DMS53 treated with DMSO at 0.1 percent for 48 hours (cell line): ENCODE data around the gene FOXD1.
A peak's percentile ranks its signal among the peaks of the same experiment; 100 is the strongest.

Experiments
- DNase-seq: peaks from one replicate; lab custom pipeline; 2025; ENCODE audit not compliant: unreplicated experiment; lab: John Stamatoyannopoulos, UW

FOXD1 gene

DNA sequence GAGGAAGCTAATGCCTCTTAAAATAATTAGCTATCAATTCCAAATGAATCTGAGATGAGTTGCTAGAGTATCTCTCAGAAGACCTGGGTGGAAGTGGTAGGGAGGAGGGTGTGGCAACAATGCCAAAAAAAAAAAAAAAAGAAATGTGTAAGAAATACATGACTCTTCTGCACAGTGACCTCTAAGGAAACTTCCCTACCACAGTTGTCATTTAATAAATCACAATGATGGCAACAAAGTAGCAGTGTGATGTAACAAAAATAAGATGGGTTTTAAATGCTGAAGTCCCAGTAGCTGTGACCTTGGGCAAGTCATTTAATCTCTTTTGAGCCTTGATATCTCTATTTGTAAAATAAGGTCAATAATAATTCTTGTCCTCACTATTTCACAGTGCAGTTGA is 7.2 kb downstream of the FOXD1 start:
- no peak for DNase-seq

DNA sequence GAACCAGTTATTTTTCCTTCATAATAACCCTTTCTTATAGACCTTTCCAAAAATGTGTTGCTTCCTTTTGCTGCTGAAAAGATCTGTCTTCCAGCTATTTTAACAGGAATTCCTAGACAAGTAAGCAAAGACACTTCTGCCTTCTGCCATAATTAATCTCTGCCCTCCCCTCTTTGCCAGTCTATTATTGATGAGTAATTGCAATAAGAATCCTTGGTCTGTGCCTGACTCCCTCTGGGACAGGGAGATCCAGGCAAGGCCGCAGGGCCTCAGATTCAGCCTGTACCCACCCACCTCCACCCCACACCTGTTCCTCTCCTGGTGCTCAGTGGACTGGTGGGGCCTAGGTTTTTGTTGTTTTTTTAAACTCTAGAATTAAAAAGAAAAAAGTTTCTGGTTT is 8.3 kb downstream of the FOXD1 start:
- DNase-seq = no peak

DNA sequence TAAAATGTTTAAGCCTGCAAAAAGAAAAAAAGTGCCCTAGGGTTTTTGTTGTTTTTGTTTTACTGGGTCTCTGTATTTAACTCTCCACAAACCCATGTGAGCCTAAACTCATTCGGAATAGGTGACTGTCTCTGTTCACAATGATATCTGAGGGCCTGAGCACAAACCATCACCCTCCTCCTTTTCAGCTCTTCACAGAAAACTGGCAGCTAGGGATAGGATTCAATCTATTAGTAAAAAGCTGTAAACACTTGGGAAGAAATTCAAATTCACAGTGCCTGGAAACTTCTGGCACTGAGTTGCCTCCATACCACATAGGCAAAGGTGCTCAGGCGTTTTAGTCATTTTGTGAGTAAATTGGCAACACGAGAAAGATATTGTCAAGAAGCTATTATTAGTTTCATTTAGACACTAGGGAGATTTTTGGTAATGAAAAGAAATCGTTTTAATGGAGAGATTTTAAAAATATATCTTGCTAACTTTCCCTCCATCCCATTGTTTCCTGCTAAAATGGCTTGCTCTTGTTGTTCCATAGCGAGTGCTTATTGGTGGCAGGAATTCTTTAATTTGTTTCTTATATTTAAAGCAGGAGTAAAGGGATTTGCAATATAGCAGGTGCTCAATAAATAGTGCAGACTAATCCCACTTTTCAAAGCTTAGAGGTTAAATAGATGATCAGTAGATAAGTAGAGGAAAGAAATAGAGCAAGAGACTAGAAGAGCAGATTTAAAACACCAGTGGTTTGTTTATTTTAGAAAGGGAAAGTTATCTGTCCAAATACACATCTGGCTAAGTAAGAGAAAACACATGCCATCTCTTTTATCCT is 9.7 kb downstream of the FOXD1 start:
- DNase-seq = no peak

DNA sequence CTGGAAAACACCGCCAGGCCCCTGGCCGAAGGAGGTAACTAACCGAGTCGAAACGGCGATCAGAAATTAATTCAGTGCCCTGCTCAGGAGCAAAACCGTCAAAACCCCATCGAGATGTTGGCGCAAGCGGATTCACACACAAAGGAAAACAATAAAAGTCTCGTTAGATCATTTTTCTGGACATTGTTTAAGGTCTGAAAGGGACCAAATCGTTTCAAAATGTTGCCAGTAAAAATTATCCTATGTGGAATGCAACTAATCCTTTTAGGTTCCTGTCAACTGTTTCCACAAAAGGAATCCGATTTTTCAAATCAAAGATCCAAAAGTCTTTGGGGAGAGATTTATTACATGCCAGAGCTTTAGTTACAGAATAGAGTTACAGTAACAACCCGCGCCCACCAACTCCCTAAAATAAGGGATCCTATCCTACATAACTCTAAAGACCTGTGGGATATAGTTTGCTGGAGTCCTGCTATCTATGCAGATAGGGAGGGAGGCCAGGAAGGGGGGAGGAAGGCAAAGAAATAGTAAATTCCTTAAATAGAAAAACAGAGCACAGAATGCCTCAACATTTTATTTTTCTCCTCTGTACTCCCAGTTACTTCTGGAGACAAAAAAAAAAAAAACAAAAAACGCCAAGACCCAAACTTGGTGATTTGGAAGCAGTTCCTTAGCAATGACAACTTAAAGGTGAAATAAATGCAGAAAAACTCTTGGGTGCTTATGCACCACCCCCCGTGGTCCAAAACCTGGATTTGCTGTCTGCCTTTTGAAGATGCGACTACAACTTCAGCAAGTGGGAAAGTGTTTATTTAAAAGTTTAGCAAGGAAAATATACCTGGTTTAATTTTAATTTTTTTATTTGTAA is 10.6 kb downstream of the FOXD1 start:
- DNase-seq = no peak

DNA sequence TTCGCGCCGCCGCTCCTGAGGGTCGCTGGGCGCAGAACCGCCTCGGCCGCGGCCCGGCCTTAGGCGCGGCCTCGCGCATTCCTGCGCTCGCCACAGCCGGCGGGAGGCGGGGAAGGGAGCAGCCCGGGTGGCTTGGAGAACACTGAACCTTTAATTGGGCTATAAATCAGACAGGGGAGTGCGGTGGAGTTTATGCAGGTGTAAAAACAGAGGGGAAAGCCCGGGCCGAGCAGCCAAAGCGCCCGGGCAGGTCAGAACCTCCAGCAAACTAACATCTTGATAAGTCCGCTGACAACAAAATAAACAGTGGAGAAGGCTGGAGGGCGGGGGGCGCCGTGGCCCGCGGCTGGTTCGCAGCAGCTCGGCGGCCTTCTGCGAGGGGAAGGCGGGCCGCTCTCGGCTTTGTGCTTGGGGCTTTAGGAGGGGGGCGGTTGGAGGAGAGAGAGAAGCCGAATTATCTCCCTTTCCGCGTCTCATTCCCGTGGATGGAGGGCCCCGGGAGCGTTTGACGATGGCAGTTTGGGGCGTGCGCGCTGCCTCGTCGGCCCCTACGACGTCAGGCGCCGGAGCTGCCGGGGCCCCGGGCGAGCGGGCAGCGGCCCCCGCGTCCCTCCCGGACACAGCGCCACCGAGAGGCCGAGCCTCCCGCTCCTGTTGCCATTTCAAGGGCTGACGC is 11.3 kb downstream of the FOXD1 start:
- peak; percentile 57 for DNase-seq

DNA sequence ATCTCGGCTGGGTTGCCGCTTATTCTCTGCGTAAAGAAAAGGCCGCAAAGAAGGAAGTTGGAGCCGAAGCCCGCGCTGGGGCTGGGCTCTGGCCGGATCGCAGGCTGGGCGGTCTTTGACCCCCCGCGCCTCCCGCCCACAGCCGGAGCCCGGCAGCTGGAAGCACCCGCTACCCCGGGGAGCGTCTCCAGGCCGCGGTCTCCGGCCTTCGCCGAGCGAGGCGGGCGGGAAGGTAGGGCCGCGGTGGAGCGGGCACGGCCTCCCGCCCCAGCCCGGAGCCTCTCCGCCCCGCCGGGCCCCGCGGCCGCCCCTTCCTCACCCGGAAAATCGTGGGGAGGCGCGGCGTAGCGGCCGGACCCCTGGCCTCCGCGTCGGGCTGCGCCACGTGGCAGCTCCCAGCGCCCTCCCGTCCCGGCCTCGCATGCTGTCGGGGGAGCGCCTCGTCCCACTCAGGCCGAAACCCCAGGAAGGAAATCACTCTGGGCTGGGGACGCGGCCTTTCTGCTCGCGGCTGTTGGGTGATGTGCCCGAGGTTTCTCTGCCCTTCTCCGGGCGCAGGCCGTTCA is 12.0 kb downstream of the FOXD1 start:
- no peak for DNase-seq

DNA sequence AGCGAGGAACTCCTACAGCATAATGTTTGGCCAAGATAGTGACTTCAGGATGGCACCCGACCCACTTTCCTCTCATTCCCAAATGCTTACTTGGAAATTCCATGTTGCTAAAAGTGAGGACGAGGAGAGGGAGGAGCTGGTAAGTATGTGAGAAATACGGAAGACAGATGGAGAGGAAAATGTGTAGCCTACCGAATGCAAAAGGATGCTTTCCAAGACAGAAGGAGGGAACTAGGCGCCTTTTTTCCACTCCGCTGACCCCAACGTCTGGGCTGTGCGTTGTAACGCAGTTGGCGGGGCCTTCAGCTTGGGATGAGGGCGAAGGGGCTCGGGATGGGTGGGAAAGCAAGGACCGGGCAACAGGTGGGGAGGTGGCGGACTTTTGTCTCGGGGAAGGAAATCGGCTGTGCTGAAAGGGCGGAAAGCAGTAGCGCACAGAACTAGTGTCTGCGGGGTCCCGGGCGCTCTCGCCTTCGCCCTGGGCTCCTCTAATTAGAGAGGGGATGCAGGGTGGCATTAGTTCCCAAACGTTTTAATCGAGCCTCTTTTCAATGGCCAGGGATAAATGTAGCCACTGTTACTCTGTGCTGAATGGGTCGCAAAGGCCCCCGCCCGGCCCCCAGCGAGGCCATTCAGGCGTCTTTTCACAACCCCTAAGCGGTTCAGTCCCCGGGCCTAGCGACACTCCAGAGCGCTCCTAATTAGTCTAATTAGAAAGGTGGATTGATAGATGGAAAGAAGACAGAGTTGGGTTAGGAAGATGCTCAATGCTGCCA is 12.6 kb downstream of the FOXD1 start:
- DNase-seq = no peak

DNA sequence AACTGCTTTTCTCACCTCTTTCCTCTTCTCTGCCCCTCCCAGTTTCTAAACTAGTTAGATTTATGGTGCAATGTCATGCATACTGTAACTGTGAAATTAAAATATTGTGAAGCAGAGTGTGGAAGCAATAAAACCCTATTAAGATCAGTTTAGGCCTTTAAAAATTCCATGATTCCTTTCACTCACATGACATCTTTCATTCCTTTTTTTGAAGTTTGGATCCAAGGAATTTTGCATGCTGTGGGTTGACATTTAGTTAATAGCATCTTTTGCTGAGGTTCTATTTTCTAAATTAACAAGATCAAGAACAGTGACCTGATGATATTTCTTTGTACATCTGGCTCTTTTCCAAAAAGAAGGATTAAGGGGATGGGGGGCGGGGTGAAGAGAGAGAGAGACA is 13.7 kb downstream of the FOXD1 start:
- no peak for DNase-seq

DNA sequence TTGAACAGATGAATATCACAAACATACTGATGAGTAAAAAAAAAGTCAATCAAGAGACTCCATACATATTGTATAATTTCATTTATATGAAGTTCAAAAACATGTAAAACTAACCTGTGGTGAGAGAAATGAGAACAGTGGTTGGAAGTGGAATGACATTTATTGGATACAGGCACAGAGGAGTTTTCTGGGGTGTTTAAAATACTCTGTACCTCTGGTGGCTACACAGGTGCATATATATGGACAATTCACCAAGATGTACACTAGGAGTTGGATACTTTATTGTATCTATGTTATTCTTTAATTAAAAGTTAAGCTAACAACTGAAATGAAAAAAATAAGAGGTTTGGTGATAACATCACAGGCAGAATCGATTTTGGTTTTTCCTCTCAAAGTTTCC is 14.1 kb downstream of the FOXD1 start:
- no peak for DNase-seq

DNA sequence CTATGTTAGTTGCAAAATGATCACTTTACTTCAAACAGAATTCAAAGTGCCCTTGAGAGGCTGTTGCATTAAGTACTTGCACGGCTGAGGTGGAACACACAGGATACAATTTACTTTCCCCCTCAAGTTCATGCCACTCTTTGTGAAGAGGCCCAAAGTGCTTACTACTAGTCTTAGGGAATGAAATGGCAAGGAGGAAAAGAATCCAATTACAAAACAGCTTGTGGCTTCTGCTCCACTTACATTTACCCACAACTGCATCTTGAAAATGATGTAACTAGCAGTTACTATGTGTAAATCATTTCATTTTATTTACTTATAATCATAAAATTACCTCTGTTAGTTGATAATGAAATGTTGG is 14.6 kb downstream of the FOXD1 start:
- no peak for DNase-seq

DNA sequence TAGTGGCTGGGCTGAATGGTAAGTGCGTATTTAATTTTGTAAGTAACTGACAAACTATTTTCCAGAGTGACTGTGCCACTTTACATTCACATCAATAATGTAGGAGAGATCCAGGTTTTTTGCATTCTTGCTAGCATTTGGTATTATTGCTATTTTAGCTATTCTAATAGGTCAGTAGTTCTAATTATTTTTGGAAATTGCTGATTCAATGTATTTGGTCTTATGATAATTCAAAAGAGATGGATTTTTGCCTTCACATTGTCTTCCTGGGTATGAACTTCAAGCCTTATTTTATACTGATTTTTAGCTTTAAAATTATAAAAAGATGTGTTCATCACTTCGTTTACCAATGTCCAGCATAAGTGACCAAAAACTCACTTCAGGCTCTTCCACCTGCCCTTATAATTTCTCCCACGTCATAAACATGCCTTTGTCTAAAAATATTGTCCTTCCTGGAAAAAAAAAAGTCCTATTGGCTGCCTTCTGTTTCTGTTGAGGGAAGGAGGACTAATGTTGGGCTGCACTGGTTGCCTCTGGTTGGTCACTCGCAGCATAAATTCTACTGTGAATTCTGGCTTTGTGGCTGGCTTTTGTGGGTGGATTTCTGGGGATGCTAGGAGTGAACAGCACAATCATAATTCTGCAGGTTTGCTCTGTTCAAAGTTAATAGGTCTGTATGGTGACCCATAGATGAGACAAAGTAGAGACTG is 15.2 kb downstream of the FOXD1 start:
- no peak for DNase-seq

DNA sequence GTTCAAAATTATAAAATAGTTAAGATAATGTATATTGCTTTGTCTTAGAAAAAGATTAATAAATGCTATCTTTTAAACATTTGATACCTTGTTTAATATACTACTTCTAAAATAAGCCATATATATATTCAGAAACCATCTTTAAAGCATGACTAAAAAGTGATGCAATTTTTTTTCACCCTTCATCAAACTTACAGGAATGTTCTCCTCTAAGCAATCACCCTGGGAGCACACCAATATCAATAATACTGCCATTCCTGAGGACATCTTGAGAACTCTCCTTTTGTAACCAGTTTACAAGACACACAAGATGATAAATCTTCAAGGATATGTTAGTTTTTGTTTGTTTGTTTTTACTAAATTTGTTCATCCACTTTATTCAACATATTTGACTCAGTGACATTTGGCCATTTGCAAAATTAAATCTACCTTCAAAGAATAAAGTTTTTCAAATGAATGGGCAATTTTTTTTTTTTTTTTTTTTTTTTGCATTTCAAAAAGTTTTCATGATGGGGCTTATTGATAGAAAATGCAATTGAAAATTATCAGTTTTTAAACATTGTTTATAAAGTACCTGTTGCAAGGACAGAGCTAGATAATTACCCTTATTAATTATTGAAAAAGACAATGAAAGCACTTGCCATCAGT is 17.2 kb downstream of the FOXD1 start:
- no peak for DNase-seq

DNA sequence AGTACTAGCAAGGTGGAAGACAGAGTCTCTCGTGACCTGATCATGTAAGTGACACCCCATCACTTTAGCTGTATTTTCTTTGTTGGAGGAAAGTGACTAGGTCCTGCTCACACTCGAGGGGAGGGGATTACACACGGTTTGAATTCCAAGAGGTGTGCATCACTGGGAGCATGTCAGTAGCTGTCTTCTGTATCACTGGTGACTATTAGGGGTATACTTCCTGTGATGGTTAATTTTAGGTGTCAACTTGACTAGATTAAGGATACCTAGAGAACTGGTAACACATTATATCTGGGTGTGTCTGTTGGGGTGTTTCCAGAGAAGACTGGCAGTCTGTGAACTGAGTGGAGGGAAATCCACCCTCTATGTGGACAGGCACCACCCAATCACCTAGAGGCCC is 22.5 kb downstream of the FOXD1 start:
- no peak for DNase-seq

DNA sequence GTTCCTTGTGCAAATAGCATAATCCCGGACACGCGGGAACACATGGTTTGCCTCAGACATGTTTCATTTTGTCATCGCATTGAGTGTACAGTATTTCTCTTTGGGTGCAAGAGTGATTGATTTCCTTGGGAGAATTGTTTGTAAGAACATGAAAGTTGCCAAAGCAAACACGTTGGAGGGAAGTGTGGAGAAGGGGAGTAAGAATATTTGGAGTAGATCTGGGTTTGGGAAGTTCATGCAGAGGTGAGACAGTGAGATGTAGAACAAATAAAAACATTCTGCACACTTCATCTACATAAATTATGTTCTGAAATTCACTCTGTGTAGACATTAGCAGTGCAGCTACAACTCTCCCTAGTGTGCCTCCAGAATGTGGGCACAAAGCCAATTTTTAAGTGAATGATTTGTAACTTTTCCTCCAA is 24.0 kb downstream of the FOXD1 start:
- DNase-seq = no peak

DNA sequence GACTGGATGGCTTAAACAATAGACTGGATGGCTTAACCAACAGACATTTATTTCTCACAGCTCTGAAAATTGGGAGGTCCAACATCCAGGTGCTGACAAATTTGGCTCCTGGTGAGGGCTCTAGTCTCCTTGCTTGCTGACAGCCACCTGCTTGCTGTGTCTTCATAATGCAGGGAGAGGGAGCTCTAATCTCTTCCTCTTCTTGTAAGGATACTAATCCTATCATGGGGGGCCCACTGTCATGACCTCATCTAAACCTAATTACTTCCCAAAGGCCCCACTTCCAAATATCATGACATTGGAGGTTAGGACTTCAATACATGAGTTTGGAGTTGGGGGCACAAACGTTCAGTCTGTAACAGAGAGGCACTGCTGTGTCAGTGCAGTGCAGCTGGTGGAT is 26.4 kb downstream of the FOXD1 start:
- DNase-seq = no peak

DNA sequence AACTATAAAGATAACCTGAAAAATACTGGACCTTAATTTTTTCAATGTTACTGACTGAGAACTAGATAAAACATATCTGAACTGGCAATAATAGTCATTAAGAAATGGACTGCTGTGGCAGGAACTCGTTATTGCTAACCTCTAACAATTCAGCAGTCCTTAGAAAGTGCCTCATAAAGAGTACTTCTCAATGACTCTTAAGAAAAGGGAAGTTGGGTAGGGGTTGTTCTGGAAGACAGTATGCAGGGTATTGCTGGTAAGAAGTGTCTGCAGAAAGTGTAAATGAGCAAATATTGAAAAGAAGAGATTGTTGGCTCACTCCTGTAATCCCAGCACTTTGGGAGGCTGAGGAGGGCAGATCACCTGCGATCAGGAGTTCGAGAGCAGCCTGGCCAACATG is 27.9 kb downstream of the FOXD1 start:
- DNase-seq = no peak

DNA sequence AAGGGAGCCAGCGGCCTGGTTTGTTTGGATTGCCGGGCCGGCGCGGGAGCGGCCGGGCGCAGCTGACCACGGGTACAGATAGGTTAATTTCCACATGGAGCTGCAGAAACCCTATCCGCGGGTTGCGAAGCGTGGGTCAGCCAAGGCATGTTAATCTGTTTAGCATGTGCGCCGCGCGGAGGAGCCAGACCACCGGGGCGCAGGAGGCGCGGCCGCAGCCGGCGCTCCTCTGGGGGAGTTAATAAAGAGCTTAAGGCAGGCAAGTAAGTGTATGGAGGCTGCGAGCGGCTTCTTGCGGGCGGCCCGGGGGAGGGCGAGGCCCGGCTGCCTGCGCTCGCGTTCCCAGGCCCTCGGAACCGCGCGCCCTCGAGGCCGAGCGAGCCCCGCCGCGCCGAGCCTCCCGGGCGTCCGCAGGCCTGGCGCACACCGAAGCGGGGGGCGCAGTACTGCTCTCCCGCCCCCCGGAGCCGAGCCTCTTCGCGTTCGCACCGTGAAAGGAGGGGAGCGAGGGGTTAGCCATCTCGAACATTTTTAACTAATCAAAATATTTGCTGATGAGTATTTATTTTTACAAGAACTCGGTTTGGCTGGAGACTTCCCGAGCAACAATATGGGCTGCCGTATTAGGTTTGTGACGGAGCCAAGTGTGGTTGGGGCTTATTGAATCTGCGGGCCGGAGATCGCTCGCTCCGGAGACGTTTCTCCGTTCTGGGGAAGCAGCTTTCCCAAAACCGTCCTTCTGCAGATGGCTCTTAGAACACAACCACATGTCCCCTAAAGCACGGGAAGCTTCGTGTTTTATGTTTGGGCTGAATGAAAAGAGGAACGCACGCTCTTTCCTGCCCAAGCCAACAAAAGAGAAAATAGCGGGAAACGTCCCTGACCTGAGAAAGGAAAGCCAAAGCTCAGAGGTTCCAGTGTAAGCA is 28.8 kb downstream of the FOXD1 start:
- peak; percentile 17 for DNase-seq

DNA sequence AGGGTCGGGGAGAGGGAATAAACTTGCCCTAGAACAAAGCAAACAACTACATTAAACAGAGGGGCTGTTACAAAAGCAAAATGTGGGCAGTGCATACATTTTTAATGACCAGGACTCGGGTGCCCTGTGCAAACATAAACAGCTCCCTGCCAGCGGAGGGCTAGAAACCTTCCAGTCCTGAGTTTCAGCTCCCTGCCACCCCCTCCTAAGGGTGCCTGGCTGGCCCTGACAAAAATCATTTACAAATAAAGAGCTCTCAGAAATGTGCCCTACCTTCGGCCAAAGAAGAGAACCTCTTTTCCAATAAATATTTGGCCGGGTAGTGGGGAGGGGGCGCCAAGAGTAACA is 29.5 kb downstream of the FOXD1 start:
- no peak for DNase-seq

DNA sequence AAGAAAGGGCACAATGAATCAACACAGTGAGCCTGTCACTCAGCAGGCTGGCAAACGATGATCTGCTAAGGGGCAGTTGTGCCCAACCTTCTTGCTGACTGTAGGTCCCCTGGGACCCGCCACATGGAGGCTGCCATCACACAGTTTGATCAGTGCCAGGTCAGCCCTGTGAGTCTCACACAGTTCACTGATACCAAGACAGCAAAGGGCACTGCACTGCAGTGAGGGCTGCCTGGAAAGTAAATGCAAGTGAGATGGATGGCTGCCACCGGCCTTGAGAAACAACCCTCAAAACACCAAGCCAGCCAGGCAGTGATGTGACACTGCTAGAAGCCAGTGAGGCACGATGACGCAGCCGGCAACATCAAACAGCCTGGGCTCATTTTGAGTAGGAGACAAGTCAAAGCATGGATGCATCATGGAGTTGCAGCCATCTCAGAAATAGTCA is 30.3 kb downstream of the FOXD1 start:
- no peak for DNase-seq
